Measurements from ENCODE around the gene PKN1.

Gene PKN1

GRCh38 chr19:14407605-14408484 is 25.3 kb upstream of the PKN1 start:
- FAIRE-seq = no peak

GRCh38 chr19:14408491-14409145 is 24.5 kb upstream of the PKN1 start:
- no peak for FAIRE-seq

GRCh38 chr19:14409146-14410023 is 23.7 kb upstream of the PKN1 start:
- FAIRE-seq = no peak

- no peak for FAIRE-seq
Measured at GRCh38 chr19:14410091-14411051, 22.7 kb upstream of the PKN1 start.

GRCh38 chr19:14411161-14411937 is 21.8 kb upstream of the PKN1 start:
- FAIRE-seq = no peak

- FAIRE-seq = no peak
Measured at GRCh38 chr19:14411938-14412245, 21.2 kb upstream of the PKN1 start.

- FAIRE-seq = no peak
Measured at GRCh38 chr19:14412324-14412995, 20.6 kb upstream of the PKN1 start.

GRCh38 chr19:14412996-14413692 is 20.0 kb upstream of the PKN1 start:
- no peak for FAIRE-seq

GRCh38 chr19:14413693-14414181 is 19.4 kb upstream of the PKN1 start:
- FAIRE-seq = no peak

GRCh38 chr19:14414926-14415690 is 18.0 kb upstream of the PKN1 start:
- FAIRE-seq = no peak

- FAIRE-seq = no peak
Measured at GRCh38 chr19:14416817-14417231, 16.3 kb upstream of the PKN1 start.

- no peak for FAIRE-seq
Measured at GRCh38 chr19:14418856-14419105, 14.3 kb upstream of the PKN1 start.

GRCh38 chr19:14419106-14419813 is 13.8 kb upstream of the PKN1 start, which contains the start of gene DDX39A:
DDX39A (minus strand) TSS chr19:14419341; CDS start chr19:14413220, 6,121 bp downstream.
- FAIRE-seq = peak; percentile 97

GRCh38 chr19:14425696-14426138 is 7.4 kb upstream of the PKN1 start:
- FAIRE-seq = no peak

- FAIRE-seq = no peak
Measured at GRCh38 chr19:14427461-14427860, 5.6 kb upstream of the PKN1 start.

- FAIRE-seq = no peak
Measured at GRCh38 chr19:14428882-14429416, 4.2 kb upstream of the PKN1 start.

GRCh38 chr19:14430712-14431111 is 2.4 kb upstream of the PKN1 start:
- no peak for FAIRE-seq
